ENCODE results near the gene RAB12. TPM values are rescaled to one million over a fixed set of nuclear protein-coding genes. Genes with fewer than 3 reads are reported as not detected.
A peak's percentile ranks its signal among the peaks of the same experiment; 100 is the strongest.

Gene RAB12, protein sequence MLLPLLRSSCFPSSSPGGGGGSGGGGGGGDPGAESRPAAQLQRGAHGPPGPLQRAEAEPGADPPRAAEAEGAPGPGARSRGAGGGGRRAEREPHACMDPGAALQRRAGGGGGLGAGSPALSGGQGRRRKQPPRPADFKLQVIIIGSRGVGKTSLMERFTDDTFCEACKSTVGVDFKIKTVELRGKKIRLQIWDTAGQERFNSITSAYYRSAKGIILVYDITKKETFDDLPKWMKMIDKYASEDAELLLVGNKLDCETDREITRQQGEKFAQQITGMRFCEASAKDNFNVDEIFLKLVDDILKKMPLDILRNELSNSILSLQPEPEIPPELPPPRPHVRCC
- total RNA-seq (2021): 60.1 and 79.4 TPM in 2 replicates
- percentile 95 among the genes with signal in this experiment for Bru-seq, nascent RNA
- BruChase-seq, experiment 1, labeled RNA remaining after a 2-hour chase: percentile 97 among the genes with signal in this experiment
- percentile 94 among the genes with signal in this experiment for BruChase-seq, experiment 2, labeled RNA remaining after a 6-hour chase
- long read RNA-seq, partial matches to known transcripts: 0 of 8 reads
- long read RNA-seq, other reads (novel, unspliced or antisense): 7 of 8 reads

DNA sequence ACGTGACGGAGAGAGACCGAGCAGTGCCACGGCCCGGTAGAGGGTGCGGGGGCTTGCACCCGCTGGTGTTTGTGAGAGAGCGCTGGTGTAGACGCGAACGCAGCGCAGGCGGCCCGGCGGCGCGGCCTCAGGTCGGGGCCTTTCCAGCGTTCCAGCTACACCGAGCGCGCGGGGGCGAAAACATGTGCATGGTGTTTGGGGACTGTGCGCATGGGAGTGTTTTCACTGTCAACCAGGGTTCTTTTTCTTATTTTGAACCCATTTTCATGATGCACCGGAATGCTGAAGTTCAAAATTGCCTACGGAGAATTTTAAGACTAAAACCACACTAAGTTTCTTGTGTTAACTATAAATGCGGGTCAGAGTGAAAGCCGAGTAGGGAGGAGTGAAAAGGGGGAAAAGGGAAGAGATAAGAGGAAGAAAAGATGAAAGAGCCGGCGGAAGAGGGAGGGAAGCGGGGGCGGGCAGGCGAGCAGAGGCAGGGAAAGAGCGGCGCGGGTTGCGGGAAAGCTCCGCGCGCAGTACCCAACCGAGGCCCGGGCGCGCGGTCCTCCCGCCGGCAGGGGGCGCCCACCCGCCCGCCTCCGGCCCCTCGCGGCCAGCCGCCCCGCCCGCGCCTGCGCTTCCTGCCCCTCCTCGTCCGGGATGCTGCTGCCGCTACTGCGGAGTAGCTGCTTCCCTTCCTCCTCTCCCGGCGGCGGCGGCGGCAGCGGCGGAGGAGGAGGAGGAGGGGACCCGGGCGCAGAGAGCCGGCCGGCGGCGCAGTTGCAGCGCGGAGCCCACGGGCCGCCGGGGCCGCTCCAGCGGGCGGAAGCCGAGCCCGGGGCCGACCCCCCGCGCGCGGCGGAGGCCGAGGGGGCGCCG, at the start of gene RAB12:
Gene RAB12 (plus strand): TSS at position 643 of the 864 bp plus-strand sequence. CDS start 3 bp downstream, at position 646.
- Histone ChIP-seq H3K27me3 (ENCODE audit: insufficient read depth, low read depth) (no peaks in the 10 kb centered on the region), H3K9me3 (ENCODE audit: insufficient read depth, low read depth) (no peaks in the 10 kb centered on the region), H3K4me2 (peak within 1 kb of the TSS; percentile 96), H3K9me2 (ENCODE audit: insufficient read depth) (no peaks in the 10 kb centered on the region), H3K79me2 (ENCODE audit: low read depth) (peaks cover 42% of the 10 kb centered on the region), H3F3A (ENCODE audit: insufficient read depth, low read depth) (peaks cover 16% of the 10 kb centered on the region), H3K4me3 (peak within 1 kb of the TSS; percentile 98), H2AFZ (peak within 1 kb of the TSS; percentile 99), H3K4me1 (replicated peaks; ENCODE audit: insufficient read depth) (peaks cover 41% of the 10 kb centered on the region), H4K20me1 (ENCODE audit: insufficient read depth) (peaks cover 9% of the 10 kb centered on the region; the same call in 1 of the 2 replicates), H3K36me3 (ENCODE audit: low read depth) (no peaks in the 10 kb centered on the region), H3K27ac (peak within 1 kb of the TSS; percentile 79; the same call in 1 of the 2 replicates)
- CTCF ChIA-PET: interaction anchor here (0.6 to 0.9 kb wide), 7 partner anchors 56 to 865 kb away, joined by 3 to 21 read pairs (median 5); no protein-coding TSS in a partner anchor
- intact Hi-C loops (cut with micrococcal nuclease; ENCODE audit: unreplicated experiment): no loop called here
- no peak for TF ChIP-seq EZH2 (IDR thresholded peaks at IDR 0.05; ENCODE audit: low read depth)
- TF ChIP-seq, protein P1, sequence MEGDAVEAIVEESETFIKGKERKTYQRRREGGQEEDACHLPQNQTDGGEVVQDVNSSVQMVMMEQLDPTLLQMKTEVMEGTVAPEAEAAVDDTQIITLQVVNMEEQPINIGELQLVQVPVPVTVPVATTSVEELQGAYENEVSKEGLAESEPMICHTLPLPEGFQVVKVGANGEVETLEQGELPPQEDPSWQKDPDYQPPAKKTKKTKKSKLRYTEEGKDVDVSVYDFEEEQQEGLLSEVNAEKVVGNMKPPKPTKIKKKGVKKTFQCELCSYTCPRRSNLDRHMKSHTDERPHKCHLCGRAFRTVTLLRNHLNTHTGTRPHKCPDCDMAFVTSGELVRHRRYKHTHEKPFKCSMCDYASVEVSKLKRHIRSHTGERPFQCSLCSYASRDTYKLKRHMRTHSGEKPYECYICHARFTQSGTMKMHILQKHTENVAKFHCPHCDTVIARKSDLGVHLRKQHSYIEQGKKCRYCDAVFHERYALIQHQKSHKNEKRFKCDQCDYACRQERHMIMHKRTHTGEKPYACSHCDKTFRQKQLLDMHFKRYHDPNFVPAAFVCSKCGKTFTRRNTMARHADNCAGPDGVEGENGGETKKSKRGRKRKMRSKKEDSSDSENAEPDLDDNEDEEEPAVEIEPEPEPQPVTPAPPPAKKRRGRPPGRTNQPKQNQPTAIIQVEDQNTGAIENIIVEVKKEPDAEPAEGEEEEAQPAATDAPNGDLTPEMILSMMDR (conservative IDR thresholded peaks at IDR 0.05): peak; percentile 58
- peak; percentile 50 to 86 for DNase-seq
- no TSS peak for BruUV-seq (replicated peaks)
- POLR2A ChIA-PET (ENCODE audit: unreplicated experiment): interaction anchor here (0.5 to 0.7 kb wide), 5 partner anchors 654 to 1917 kb away, joined by 3 to 7 read pairs (median 5); partner anchors contain the start of gene NAPG

DNA sequence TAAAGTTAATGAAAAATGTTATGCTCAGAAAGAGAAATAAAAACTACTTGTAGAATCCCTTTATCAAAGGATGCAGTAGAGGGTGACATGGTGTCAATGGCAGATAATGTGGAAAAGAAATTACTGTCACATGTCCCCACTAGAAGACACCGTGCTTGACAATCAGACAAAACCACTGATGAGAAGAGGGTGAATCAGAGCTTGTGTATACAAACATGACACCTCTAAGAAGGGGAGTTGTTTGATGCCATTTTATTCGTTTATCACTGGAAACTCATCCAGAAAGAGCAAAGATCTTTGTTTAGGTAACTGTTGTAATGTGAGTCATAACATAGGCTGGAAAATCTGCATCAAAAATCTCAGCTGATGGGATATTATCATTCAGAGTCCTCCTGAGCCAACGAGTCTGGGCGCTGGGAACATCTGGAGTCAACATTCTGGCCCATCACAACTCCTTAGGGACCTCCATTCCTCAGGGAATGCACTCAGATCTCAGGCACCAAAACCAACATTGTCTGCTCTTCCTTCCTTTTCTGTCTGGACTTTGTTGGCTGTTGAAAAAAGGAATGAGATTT, 49.5 kb upstream of the RAB12 start:
- DNase-seq: no peak
- H3K9me3 ChIP-seq (ENCODE audit: insufficient read depth, low read depth): no peaks in the 10 kb centered on the region
- H3K4me2 ChIP-seq: no peak overlapping the region
- TF ChIP-seq, protein P1 (conservative IDR thresholded peaks at IDR 0.05): no peak
- no peak for TF ChIP-seq EZH2 (IDR thresholded peaks at IDR 0.05; ENCODE audit: low read depth)
- BruUV-seq (replicated peaks): no TSS peak
- CTCF ChIA-PET: no interaction called here
- no peaks in the 10 kb centered on the region for H3K4me1 ChIP-seq (replicated peaks; ENCODE audit: insufficient read depth)
- no peaks in the 10 kb centered on the region for H3K79me2 ChIP-seq (ENCODE audit: low read depth)
- peaks cover 13% of the 10 kb centered on the region for H3K27me3 ChIP-seq (ENCODE audit: insufficient read depth, low read depth)
- no peaks in the 10 kb centered on the region for H3K36me3 ChIP-seq (ENCODE audit: low read depth)
- no peaks in the 10 kb centered on the region for H4K20me1 ChIP-seq (ENCODE audit: insufficient read depth)
- intact Hi-C loops (cut with micrococcal nuclease; ENCODE audit: unreplicated experiment): no loop called here
- H3K9me2 ChIP-seq (ENCODE audit: insufficient read depth): no peaks in the 10 kb centered on the region
- POLR2A ChIA-PET (ENCODE audit: unreplicated experiment): no interaction called here
- H3K4me3 ChIP-seq: no peak overlapping the region
- H2AFZ ChIP-seq: no peak overlapping the region
- no peaks in the 10 kb centered on the region for H3F3A ChIP-seq (ENCODE audit: insufficient read depth, low read depth)
- H3K27ac ChIP-seq: no peak overlapping the region
